Smooth muscle cell (in vitro differentiated cells): ENCODE results near the gene LGALS1. TPM values are rescaled to one million over a fixed set of nuclear protein-coding genes. Genes with fewer than 3 reads are reported as not detected.

Experiments used
- DNase-seq: peaks from one replicate; lab custom pipeline; 2025; ENCODE audit not compliant: unreplicated experiment; lab: John Stamatoyannopoulos, UW
- H2AFZ ChIP-seq: fragments of 200-600 bp; sonication (generic); 2 replicates; pipeline ENCODE4 v1.6.0; 2016; ENCODE audit warnings: antibody characterized with exemption, low read depth, mild to moderate bottlenecking
- H3F3A ChIP-seq: fragments of 200-600 bp; sonication (generic); 2 replicates; pipeline ENCODE4 v1.6.0; 2017; ENCODE audit warnings: antibody characterized with exemption, low read depth
- H3K27ac ChIP-seq: fragments of 200-600 bp; sonication (generic); 2 replicates; pipeline ENCODE4 v1.5.1; 2016; ENCODE audit warnings: low read depth, mild to moderate bottlenecking
- H3K27me3 ChIP-seq: fragments of 200-600 bp; sonication (generic); 2 replicates; pipeline ENCODE4 v1.6.1; 2016; ENCODE audit warnings: low read depth, mild to moderate bottlenecking
- H3K36me3 ChIP-seq: fragments of 200-600 bp; sonication (generic); 2 replicates; pipeline ENCODE4 v1.5.1; 2016; ENCODE audit warnings: low read depth
- H3K4me1 ChIP-seq: fragments of 200-600 bp; sonication (generic); 2 replicates; pipeline ENCODE4 v1.5.1; 2016; ENCODE audit warnings: low read depth
- H3K4me2 ChIP-seq: fragments of 200-600 bp; sonication (generic); 2 replicates; pipeline ENCODE4 v1.6.0; 2016; ENCODE audit warnings: mild to moderate bottlenecking
- H3K4me3 ChIP-seq: fragments of 200-600 bp; sonication (generic); 2 replicates; pipeline ENCODE4 v1.5.1; 2016; ENCODE audit warnings: mild to moderate bottlenecking
- H3K79me2 ChIP-seq: fragments of 200-600 bp; sonication (generic); 2 replicates; pipeline ENCODE4 v1.6.0; 2016; ENCODE audit warnings: low read depth, mild to moderate bottlenecking
- H3K9ac ChIP-seq: fragments of 200-600 bp; sonication (generic); 2 replicates; pipeline ENCODE4 v1.6.0; 2016; ENCODE audit warnings: low read depth
- H3K9me3 ChIP-seq: fragments of 200-600 bp; sonication (generic); replicated peaks from 2 replicates; pipeline ENCODE4 v1.5.1; 2016; ENCODE audit warnings: low read depth
- H4K20me1 ChIP-seq: fragments of 200-600 bp; sonication (generic); 2 replicates; pipeline ENCODE4 v1.6.0; 2016; ENCODE audit warnings: low read depth
- CTCF ChIP-seq: fragments of 200-600 bp; sonication (generic); IDR thresholded peaks from 2 replicates; pipeline ENCODE4 v1.5.1; 2017; ENCODE audit warnings: borderline replicate concordance, mild to moderate bottlenecking, antibody characterized with exemption; ENCODE audit not compliant: insufficient read depth, poor library complexity, severe bottlenecking
- WGBS: methylation state at CpG from one replicate; pipeline ENCODE4 v1.1.7; 2016; ENCODE audit warnings: low lambda C conversion rate; 5-methylcytosine and 5-hydroxymethylcytosine counted together
- polyA plus RNA-seq: library from polyadenylated mRNA; unstranded; fragments of >200 nt; fragmentation: Nextera tagmentation; extraction: Ambion mirVana; gene quantifications from 2 replicates; pipeline ENCODE4 v1.2.1, GENCODE V29; 2016
- total RNA-seq: library from RNA; depleted of rRNA; stranded (reverse); fragments of >200 nt; gene quantifications from 2 replicates; pipeline ENCODE4 v1.2.3, GENCODE V29; 2014

Gene LGALS1
- total and polyA plus RNA-seq, 2 experiments from 2014 or later = 5,079 to 5,332 TPM

- no peaks in the 10 kb centered on the region for H3K9me3 ChIP-seq
- H3K79me2 ChIP-seq = peaks cover 13% of the 10 kb centered on the region
- no peak overlapping the region for H3K9ac ChIP-seq
- peak overlapping the region; percentile 82 for H3K4me3 ChIP-seq
- peaks cover 34% of the 10 kb centered on the region for H3K4me1 ChIP-seq
- no peak for TF ChIP-seq CTCF
- no peaks in the 10 kb centered on the region for H3K27me3 ChIP-seq
- H3K4me2 ChIP-seq = peak overlapping the region; percentile 94
- peak overlapping the region; percentile 34 for H3K27ac ChIP-seq
- peaks cover 2% of the 10 kb centered on the region for H4K20me1 ChIP-seq
- H3K36me3 ChIP-seq = no peaks in the 10 kb centered on the region
- no peak for DNase-seq
- peaks cover 25% of the 10 kb centered on the region for H3F3A ChIP-seq
- H2AFZ ChIP-seq = no peak overlapping the region
- 82% methylated on average over 11 of the region's 11 CpGs for WGBS
Observed at GRCh38 chr22:37638391-37639069, 36.9 kb upstream of the LGALS1 start.

DNA sequence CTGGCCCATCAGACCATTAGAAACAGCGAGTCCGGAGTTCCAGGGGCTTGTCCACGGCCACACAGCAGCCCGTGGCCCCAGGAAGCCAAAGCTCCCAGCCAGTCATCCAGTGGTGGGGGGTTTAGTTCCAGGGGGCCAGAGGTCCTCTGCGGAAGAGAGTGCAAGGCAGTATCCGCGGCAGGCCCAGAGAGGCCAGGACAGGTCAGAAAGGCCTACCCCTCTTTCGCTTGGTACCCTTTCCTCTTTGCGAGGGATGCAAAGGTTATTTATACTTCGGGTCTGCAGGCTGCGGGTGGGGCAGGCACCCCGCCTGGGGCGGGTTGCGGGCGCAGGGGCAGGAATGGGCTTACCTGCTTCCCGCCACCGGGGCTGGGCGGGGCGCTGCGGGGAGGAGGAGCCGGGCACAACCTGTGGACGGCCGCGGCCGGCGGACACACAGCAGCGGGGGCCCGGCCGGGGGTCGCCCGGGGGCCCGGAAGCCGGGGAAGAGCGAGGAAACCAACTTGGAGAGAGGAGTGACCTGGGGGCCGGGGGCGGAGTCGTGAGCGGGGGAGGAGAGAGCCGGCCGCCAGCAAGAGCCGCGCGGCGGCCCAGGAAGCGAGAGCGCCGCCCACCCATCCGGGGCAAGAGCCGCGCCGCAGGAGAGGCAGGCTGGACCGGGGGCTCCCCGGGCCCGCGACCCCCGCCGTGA, 36.2 kb upstream of the LGALS1 start, which contains the start of gene SH3BP1:
Gene SH3BP1 (plus strand): TSS at position 600 of the 691 bp plus-strand sequence. CDS start 119 bp downstream, outside the sequence.
- peaks cover 13% of the 10 kb centered on the region for H3K79me2 ChIP-seq
- no peak for DNase-seq

GRCh38 chr22:37639771-37640590, 35.5 kb upstream of the LGALS1 start:
- Histone ChIP-seq H3K4me1 (peaks cover 21% of the 10 kb centered on the region), H3K79me2 (peaks cover 13% of the 10 kb centered on the region), H3K9ac (peak overlapping the region; percentile 79), H2AFZ (peak overlapping the region; percentile 66), H3K36me3 (no peaks in the 10 kb centered on the region), H3K9me3 (no peaks in the 10 kb centered on the region), H3K27ac (peak overlapping the region; percentile 34), H3K4me3 (peak overlapping the region; percentile 82), H4K20me1 (peaks cover 7% of the 10 kb centered on the region), H3K27me3 (no peaks in the 10 kb centered on the region), H3F3A (peaks cover 24% of the 10 kb centered on the region), H3K4me2 (peak overlapping the region; percentile 94)
- WGBS = 8% methylated on average over 15 of the region's 27 CpGs
- DNase-seq = no peak
- no peak for TF ChIP-seq CTCF

More for the DNA sequence above, 36.2 kb upstream of the LGALS1 start, which contains the start of gene SH3BP1:
- H3K4me2 ChIP-seq = peak within 1 kb of the TSS; percentile 94
- no peaks in the 10 kb centered on the region for H3K27me3 ChIP-seq
- H3K27ac ChIP-seq = peak within 1 kb of the TSS; percentile 34
- peaks cover 25% of the 10 kb centered on the region for H3F3A ChIP-seq
- peaks cover 7% of the 10 kb centered on the region for H4K20me1 ChIP-seq
- H3K9ac ChIP-seq = peak within 1 kb of the TSS; percentile 79
- peak within 1 kb of the TSS; percentile 82 for H3K4me3 ChIP-seq
- H3K4me1 ChIP-seq = peaks cover 27% of the 10 kb centered on the region
- 7% methylated on average over 40 of the region's 57 CpGs for WGBS
- H3K36me3 ChIP-seq = no peaks in the 10 kb centered on the region
- H2AFZ ChIP-seq = peak within 1 kb of the TSS; percentile 66
- no peaks in the 10 kb centered on the region for H3K9me3 ChIP-seq
- TF ChIP-seq CTCF = no peak
